Ishikawa (cell line): ENCODE data around the gene REPS2.

Experiments
- CEBPB ChIP-seq: IDR thresholded peaks from 2 replicates; pipeline ENCODE4 v1.6.1; 2012
- CREB1 ChIP-seq: IDR thresholded peaks from 2 replicates; pipeline ENCODE4 v1.6.1; 2012; ENCODE audit warnings: low read depth
- EGR1 ChIP-seq: IDR thresholded peaks from 2 replicates; pipeline ENCODE4 v1.6.1; 2012
- EP300 ChIP-seq: IDR thresholded peaks from 2 replicates; pipeline ENCODE4 v1.6.1; 2012; ENCODE audit warnings: borderline replicate concordance
- FOXM1 ChIP-seq: IDR thresholded peaks from 2 replicates; pipeline ENCODE4 v1.6.1; 2012; ENCODE audit warnings: low read depth, borderline replicate concordance
- MAX ChIP-seq: IDR thresholded peaks from 2 replicates; pipeline ENCODE4 v1.6.1; 2012
- NFIC ChIP-seq: IDR thresholded peaks from 2 replicates; pipeline ENCODE4 v1.6.1; 2012
- RAD21 ChIP-seq: IDR thresholded peaks from 2 replicates; pipeline ENCODE4 v1.6.1; 2012; ENCODE audit warnings: low read depth
- TAF1 ChIP-seq: IDR thresholded peaks from 2 replicates; pipeline ENCODE4 v1.6.1; 2012; ENCODE audit warnings: low read depth, mild to moderate bottlenecking
- TCF12 ChIP-seq: IDR thresholded peaks from 2 replicates; pipeline ENCODE4 v1.6.1; 2012; ENCODE audit warnings: low read depth
- TEAD4 ChIP-seq: IDR thresholded peaks from 2 replicates; pipeline ENCODE4 v1.6.1; 2012
- YY1 ChIP-seq: IDR thresholded peaks from 2 replicates; pipeline ENCODE4 v1.6.1; 2012; ENCODE audit warnings: low read depth
- ZBTB7A ChIP-seq: IDR thresholded peaks from 2 replicates; pipeline ENCODE4 v1.6.1; 2012; ENCODE audit warnings: low read depth
- TF ChIP-seq, protein P1 (sequence below): IDR thresholded peaks from 2 replicates; pipeline ENCODE4 v1.6.1; 2012
- TF ChIP-seq, protein P2 (sequence below): IDR thresholded peaks from 2 replicates; pipeline ENCODE4 v1.6.1; 2012; ENCODE audit warnings: low read depth, mild to moderate bottlenecking

Gene REPS2

DNA sequence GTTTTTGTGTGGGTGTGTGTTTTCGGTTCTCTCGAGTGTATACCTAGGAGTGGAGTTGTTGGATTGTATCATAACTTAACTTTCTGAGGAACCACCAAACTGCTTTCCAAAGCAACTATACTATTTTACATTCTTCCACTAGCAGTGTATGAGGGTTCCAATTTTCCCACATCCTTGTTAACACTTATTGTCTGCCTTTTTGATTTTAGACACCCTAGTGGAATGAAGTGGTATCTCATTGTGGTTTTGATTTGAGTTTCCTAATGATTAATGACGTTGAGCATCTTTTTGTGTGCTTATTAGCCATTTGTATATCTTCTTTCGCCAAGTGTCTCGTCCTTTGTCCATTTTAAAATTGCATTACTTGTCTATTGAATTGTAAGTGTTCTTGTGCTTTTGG, 118.6 kb downstream of the REPS2 start:
- TF ChIP-seq ZBTB7A = no peak
- TF ChIP-seq TCF12 = no peak
- TF ChIP-seq FOXM1 = no peak
- TF ChIP-seq TAF1 = no peak
- TF ChIP-seq CEBPB = no peak
- no peak for TF ChIP-seq RAD21
- TF ChIP-seq TEAD4 = no peak
- no peak for TF ChIP-seq YY1
- no peak for TF ChIP-seq CREB1
- TF ChIP-seq, protein P1, sequence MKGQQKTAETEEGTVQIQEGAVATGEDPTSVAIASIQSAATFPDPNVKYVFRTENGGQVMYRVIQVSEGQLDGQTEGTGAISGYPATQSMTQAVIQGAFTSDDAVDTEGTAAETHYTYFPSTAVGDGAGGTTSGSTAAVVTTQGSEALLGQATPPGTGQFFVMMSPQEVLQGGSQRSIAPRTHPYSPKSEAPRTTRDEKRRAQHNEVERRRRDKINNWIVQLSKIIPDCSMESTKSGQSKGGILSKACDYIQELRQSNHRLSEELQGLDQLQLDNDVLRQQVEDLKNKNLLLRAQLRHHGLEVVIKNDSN = no peak
- no peak for TF ChIP-seq EP300
- TF ChIP-seq NFIC = no peak
- TF ChIP-seq MAX = no peak
- TF ChIP-seq EGR1 = no peak
- TF ChIP-seq, protein P2, sequence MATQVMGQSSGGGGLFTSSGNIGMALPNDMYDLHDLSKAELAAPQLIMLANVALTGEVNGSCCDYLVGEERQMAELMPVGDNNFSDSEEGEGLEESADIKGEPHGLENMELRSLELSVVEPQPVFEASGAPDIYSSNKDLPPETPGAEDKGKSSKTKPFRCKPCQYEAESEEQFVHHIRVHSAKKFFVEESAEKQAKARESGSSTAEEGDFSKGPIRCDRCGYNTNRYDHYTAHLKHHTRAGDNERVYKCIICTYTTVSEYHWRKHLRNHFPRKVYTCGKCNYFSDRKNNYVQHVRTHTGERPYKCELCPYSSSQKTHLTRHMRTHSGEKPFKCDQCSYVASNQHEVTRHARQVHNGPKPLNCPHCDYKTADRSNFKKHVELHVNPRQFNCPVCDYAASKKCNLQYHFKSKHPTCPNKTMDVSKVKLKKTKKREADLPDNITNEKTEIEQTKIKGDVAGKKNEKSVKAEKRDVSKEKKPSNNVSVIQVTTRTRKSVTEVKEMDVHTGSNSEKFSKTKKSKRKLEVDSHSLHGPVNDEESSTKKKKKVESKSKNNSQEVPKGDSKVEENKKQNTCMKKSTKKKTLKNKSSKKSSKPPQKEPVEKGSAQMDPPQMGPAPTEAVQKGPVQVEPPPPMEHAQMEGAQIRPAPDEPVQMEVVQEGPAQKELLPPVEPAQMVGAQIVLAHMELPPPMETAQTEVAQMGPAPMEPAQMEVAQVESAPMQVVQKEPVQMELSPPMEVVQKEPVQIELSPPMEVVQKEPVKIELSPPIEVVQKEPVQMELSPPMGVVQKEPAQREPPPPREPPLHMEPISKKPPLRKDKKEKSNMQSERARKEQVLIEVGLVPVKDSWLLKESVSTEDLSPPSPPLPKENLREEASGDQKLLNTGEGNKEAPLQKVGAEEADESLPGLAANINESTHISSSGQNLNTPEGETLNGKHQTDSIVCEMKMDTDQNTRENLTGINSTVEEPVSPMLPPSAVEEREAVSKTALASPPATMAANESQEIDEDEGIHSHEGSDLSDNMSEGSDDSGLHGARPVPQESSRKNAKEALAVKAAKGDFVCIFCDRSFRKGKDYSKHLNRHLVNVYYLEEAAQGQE = no peak

DNA sequence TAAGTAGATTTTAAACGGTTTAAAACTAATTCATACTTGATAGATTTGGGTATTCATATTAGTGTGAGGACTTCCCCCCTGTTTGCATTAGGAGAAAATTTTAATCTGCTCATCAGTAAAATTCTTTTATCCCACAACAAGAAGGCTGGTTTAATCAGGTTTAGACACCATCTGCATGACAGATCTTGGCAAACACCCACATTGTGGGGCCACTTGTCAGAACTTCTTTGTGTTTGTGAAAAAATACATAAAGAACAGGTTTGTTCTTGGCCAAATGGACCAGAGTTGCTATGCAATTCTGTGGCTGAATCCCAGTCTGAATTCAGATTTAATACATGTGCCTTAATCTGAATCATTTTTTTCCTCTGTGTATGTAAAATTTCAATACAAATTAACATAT, 121.1 kb downstream of the REPS2 start:
- TF ChIP-seq TAF1 (no peak), FOXM1 (no peak), EGR1 (no peak), NFIC (no peak), ZBTB7A (no peak)

- TF ChIP-seq YY1 (no peak), ZBTB7A (no peak), RAD21 (no peak), EGR1 (no peak), NFIC (no peak), FOXM1 (no peak), EP300 (no peak), CEBPB (no peak), TCF12 (no peak), CREB1 (no peak), TEAD4 (no peak), MAX (no peak), TAF1 (no peak)
- TF ChIP-seq, protein P1 = no peak
- TF ChIP-seq, protein P2 = no peak
Measured at GRCh38 chrX:17072301-17072700, 125.8 kb downstream of the REPS2 start.

GRCh38 chrX:17072721-17073230, 126.3 kb downstream of the REPS2 start:
- TF ChIP-seq NFIC (no peak), RAD21 (no peak)

- no peak for TF ChIP-seq TEAD4
- no peak for TF ChIP-seq FOXM1
- no peak for TF ChIP-seq CREB1
- no peak for TF ChIP-seq EP300
- TF ChIP-seq YY1 = no peak
- TF ChIP-seq ZBTB7A = no peak
- no peak for TF ChIP-seq EGR1
- TF ChIP-seq MAX = no peak
- TF ChIP-seq NFIC = no peak
- no peak for TF ChIP-seq TAF1
- TF ChIP-seq RAD21 = no peak
- TF ChIP-seq, protein P1 = no peak
- no peak for TF ChIP-seq TCF12
- TF ChIP-seq, protein P2 = no peak
- TF ChIP-seq CEBPB = no peak
Measured at GRCh38 chrX:17075004-17075403, 128.5 kb downstream of the REPS2 start.
